ENCODE measurements around the gene MESP1.

MESP1 gene

DNA sequence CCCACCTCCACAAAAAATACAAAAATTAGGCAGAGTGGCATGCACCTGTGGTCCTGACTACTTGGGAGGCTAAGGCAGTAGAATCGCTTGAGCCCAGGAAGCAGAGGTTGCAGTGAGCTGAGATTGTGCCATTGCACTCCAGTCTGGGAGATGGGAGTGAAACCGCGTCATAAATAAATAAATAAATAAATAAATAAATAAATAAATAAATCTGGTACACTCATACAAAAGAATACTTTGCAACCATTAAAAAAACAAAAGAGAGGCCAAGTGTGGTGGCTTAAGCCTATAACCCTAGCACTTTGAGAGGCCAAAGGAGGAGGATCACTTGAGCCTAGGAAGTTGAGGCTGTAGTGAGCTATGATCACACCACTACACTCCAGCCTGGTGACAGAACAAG is 28.0 kb downstream of the MESP1 start:
- DNase-seq (ENCODE audit: low read depth): no peak

DNA sequence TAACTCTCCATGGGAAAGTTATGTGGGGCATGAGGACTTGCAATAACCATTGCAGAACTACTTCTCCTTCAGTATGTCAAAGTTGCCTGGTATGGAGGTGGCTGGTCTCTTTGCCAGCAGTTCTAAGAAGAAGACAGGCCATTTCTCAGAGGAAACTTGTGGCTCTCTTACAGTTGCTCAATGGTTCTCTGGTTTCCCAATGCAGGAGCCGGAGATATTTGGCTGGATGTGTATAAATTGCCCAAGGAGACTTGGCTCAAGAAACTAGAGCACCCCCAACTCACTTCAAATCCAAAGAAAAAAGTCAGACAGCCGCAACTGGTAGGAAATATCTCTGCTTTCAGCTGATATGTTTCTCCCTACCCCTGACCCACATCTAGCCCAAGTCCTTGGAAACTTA is 36.3 kb downstream of the MESP1 start:
- DNase-seq (ENCODE audit: low read depth): no peak

DNA sequence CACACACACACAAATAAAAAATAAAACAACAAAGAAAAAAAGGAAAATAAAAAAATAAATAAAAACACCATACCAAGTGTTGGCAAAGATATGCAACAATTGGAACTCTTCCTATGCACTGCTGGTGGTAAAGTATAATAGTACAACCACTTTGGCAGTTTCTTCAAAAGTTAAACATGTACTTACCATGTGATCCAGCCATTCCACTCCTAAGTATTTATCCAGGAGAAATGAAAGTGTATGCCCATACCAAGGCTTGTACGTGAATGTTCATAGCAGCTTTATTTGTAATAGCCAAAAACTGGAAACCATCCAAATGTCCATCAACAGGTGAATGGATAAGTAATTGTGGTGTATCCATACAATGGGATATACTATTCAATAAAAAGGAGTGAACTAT is 43.5 kb downstream of the MESP1 start:
- DNase-seq (ENCODE audit: low read depth): no peak

DNA sequence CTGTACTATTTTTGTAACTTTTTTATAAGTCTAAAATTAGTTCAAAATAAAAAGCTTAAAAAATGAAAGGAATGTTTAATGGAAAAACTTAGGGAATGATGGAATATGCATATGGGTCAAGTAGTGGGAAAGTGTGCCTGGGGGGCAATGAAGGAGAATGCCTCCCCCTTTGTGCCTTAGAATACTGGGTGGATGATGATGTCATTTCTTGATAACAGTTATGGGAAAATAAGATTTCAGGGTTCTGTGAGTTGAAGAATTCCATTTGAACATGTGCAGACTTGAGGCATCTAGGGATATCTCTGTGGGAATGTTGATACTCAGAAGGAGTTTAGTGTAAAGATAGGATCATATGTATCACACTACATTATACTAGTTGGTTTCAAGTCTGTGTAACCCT is 46.6 kb downstream of the MESP1 start:
- DNase-seq (ENCODE audit: low read depth): no peak

Data from stimulated activated CD8-positive, alpha-beta memory T cell treated with anti-CD3 and anti-CD28 coated beads, Interleukin-7, amount 100 ng/mL, for 24 hours (primary cell).